Type B pancreatic cell (in vitro differentiated cells): Measurements from ENCODE around the gene CTRB2. TPM values are rescaled to one million over a fixed set of nuclear protein-coding genes. Genes with fewer than 3 reads are reported as not detected.
"Not testable (repeated sequence)": the region's sequence is repeated elsewhere in the genome, so short reads cannot be mapped to it uniquely, and the experiment has no call there.

Experiments
- DNase-seq: peaks from one replicate; pipeline ENCODE4 v3.0.0; 2021; ENCODE audit warnings: mixed read lengths; ENCODE audit not compliant: unreplicated experiment; ENCODE audit errors: extremely low spot score
- H3K27ac Mint-ChIP-seq: 2 replicates; pipeline ENCODE4 v1.8.0; 2021; ENCODE audit warnings: mild to moderate bottlenecking, mixed read lengths
- H3K27me3 Mint-ChIP-seq: 2 replicates; pipeline ENCODE4 v1.8.0; 2021; ENCODE audit warnings: mixed read lengths
- H3K36me3 Mint-ChIP-seq: 2 replicates; pipeline ENCODE4 v1.8.0; 2021; ENCODE audit warnings: mixed read lengths
- H3K4me1 Mint-ChIP-seq: one replicate; pipeline ENCODE4 v1.8.0; 2021; ENCODE audit warnings: mixed read lengths; ENCODE audit not compliant: unreplicated experiment
- H3K4me3 Mint-ChIP-seq: 2 replicates; pipeline ENCODE4 v1.8.0; 2021; ENCODE audit warnings: mild to moderate bottlenecking, mixed read lengths
- H3K9me3 Mint-ChIP-seq: 2 replicates; pipeline ENCODE4 v1.8.0; 2021; ENCODE audit warnings: mixed read lengths
- CTCF ChIP-seq: fragments of 200-600 bp; sonication (generic); conservative IDR thresholded peaks from 2 replicates; pipeline ENCODE4 v1.5.0; 2021; ENCODE audit warnings: antibody characterized with exemption, mild to moderate bottlenecking
- total RNA-seq: library from RNA; stranded (reverse); gene quantifications from 2 replicates; pipeline ENCODE4 v1.2.1, GENCODE V29; 2021; ENCODE audit warnings: low replicate concordance

Gene CTRB2
- total RNA-seq, 1 donor from 2014 or later: not detected

- Mint-ChIP-seq H3K4me3 (peak overlapping the region; percentile 78), H3K27me3 (no peaks in the 10 kb centered on the region), H3K9me3 (no peaks in the 10 kb centered on the region), H3K4me1 (peaks cover 59% of the 10 kb centered on the region), H3K27ac (peak overlapping the region; percentile 94), H3K36me3 (peaks cover 5% of the 10 kb centered on the region)
- no peak for TF ChIP-seq CTCF
- DNase-seq: no peak
Measured at GRCh38 chr16:75243667-75244224, 36.8 kb upstream of the CTRB2 start.

- DNase-seq, H3K36me3 Mint-ChIP-seq, H3K27me3 Mint-ChIP-seq, H3K4me3 Mint-ChIP-seq, H3K9me3 Mint-ChIP-seq: not testable (repeated sequence)
- Mint-ChIP-seq H3K4me1 (peaks cover 47% of the 10 kb centered on the region), H3K27ac (peak overlapping the region; percentile 72)
Measured at GRCh38 chr16:75242436-75243078, 35.6 kb upstream of the CTRB2 start.

- Mint-ChIP-seq H3K27ac (no peak overlapping the region), H3K4me1 (peaks cover 46% of the 10 kb centered on the region), H3K27me3 (no peaks in the 10 kb centered on the region), H3K36me3 (peaks cover 5% of the 10 kb centered on the region), H3K9me3 (no peaks in the 10 kb centered on the region), H3K4me3 (no peak overlapping the region)
- no peak for DNase-seq
- no peak for TF ChIP-seq CTCF
Measured at GRCh38 chr16:75241955-75242354, 35.0 kb upstream of the CTRB2 start.

DNA sequence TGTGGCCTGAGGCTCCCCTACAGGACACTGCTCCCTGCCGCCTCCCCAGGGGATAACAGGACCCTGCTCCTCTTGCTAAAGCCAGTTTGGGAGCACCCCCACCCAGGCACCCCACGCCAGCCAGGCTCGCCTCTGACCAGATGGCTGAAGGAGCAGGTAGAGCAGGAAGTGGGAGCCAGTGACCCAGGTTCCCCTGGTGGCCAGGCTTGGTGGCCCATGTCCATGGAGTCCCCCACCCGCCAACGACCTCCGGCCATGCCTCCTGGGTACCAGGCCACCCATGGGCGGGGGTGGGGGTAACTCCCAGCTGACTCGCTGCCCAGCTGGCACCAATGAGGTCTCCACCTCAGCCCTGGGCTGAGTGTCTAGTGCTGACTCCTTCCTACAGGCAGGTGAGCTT lies 34.5 kb upstream of the CTRB2 start:
- Mint-ChIP-seq H3K9me3 (no peaks in the 10 kb centered on the region), H3K27ac (peak overlapping the region; percentile 25), H3K27me3 (no peaks in the 10 kb centered on the region), H3K4me1 (peaks cover 40% of the 10 kb centered on the region), H3K4me3 (no peak overlapping the region), H3K36me3 (peaks cover 6% of the 10 kb centered on the region)
- no peak for TF ChIP-seq CTCF
- no peak for DNase-seq

GRCh38 chr16:75240633-75241032 lies 33.7 kb upstream of the CTRB2 start:
- not testable (repeated sequence) for DNase-seq, H3K4me3 Mint-ChIP-seq, H3K9me3 Mint-ChIP-seq, H3K27me3 Mint-ChIP-seq, H3K27ac Mint-ChIP-seq
- Mint-ChIP-seq H3K4me1 (peaks cover 32% of the 10 kb centered on the region), H3K36me3 (peaks cover 10% of the 10 kb centered on the region)

DNA sequence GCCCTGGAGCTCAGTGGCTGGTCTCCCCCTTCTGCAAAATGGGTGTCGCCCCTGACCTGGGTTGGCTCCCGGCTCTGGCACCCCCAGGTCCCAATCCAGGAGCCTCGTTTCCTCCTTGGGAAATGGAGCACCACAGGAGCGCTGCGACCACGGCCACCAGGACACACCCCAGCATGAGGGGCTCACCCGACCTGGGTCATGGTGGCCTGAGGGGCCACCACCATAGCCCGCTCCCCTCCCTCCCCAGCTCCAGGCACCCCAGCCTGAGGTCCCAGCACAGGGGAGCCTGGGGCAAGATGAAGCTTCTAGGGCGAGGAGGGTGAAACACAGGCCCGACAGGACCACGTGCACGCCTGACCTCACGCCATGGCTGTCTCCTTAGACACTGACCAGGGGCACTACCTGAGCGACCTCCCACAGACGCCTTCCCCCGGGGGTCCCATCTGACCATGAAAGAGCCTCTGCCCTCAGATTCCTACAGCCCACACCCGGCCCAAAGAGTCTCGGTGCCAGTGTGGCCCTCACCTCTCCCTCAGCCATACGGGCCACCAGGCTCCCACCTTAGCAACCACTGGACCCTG lies 32.7 kb upstream of the CTRB2 start:
- DNase-seq: no peak
- Mint-ChIP-seq H3K27me3 (no peaks in the 10 kb centered on the region), H3K9me3 (no peaks in the 10 kb centered on the region), H3K36me3 (peaks cover 10% of the 10 kb centered on the region), H3K4me1 (peaks cover 27% of the 10 kb centered on the region), H3K4me3 (no peak overlapping the region), H3K27ac (no peak overlapping the region)
- no peak for TF ChIP-seq CTCF
